Measurements from ENCODE around the gene ANAPC7. TPM values are rescaled to one million over a fixed set of nuclear protein-coding genes. Genes with fewer than 3 reads are reported as not detected.

Gene ANAPC7
- total RNA-seq, 1 donor from 2014 or later: 91.8 TPM

DNA sequence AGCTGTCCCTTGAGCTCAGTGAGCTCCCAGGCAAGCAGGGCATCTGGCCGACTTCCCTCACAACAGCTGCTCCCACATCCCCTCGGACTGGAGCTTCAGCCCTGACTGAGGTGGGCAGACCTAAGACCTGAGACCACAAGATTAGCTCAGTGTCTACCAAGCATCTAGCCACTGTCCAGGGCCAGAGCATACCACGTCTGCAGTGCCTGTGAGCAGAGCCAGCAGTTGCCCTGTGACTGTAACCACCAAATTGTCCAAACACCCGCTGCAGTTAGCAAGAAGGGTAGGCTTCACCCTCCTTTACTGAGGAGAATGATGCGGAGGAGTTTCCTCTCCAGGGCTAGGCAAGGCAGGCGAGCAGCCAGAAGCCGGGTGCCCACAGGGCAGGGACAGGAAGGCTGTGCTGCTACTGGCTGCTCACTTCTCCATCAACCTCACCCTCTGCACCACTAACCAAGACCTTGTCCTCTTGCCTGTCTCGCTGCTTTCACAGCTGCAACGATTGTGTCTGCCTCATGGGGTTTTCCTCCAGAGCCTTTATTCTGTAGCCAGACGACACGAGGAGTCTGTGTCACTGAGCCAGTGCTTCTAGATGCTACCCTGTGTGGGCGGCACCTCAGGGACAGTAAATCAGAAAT is 53.9 kb downstream of the ANAPC7 start:
- H3K27me3 Mint-ChIP-seq: no peaks in the 10 kb centered on the region
- H3K4me1 Mint-ChIP-seq (ENCODE audit: low read depth): peaks cover 4% of the 10 kb centered on the region
- no peaks in the 10 kb centered on the region for H3K9me3 Mint-ChIP-seq (ENCODE audit: low read depth)
- no peak overlapping the region for H3K4me3 Mint-ChIP-seq (ENCODE audit: low read depth)
- H3K27ac Mint-ChIP-seq: peak overlapping the region; percentile 79
- peaks cover 18% of the 10 kb centered on the region for H3K36me3 Mint-ChIP-seq (ENCODE audit: insufficient read depth)
- no peak for DNase-seq (ENCODE audit: low spot score, unreplicated experiment)
- TF ChIP-seq, protein P1, sequence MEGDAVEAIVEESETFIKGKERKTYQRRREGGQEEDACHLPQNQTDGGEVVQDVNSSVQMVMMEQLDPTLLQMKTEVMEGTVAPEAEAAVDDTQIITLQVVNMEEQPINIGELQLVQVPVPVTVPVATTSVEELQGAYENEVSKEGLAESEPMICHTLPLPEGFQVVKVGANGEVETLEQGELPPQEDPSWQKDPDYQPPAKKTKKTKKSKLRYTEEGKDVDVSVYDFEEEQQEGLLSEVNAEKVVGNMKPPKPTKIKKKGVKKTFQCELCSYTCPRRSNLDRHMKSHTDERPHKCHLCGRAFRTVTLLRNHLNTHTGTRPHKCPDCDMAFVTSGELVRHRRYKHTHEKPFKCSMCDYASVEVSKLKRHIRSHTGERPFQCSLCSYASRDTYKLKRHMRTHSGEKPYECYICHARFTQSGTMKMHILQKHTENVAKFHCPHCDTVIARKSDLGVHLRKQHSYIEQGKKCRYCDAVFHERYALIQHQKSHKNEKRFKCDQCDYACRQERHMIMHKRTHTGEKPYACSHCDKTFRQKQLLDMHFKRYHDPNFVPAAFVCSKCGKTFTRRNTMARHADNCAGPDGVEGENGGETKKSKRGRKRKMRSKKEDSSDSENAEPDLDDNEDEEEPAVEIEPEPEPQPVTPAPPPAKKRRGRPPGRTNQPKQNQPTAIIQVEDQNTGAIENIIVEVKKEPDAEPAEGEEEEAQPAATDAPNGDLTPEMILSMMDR (IDR thresholded peaks at IDR 0.05; ENCODE audit: unreplicated experiment): no peak

DNA sequence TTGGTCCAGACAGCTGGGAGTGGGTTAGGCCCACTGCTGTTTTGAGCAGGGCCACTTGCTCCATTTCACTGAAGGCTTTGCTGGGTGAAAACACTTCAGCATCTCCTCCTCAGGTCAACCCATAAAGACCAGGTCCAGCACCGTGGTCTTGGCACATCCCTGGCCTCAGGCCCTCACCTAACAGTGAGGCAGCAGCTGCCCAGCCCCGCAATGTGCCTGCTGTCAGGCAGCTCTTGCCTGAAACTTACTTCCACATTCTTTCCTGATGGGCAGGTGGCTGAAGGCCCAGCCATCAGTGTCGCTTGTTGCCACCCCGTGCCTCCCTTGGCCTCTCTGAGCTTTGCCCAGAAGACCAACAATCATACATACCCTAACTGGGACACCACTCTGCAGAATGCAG is 54.4 kb downstream of the ANAPC7 start:
- peaks cover 4% of the 10 kb centered on the region for H3K4me1 Mint-ChIP-seq (ENCODE audit: low read depth)
- H3K36me3 Mint-ChIP-seq (ENCODE audit: insufficient read depth): peaks cover 20% of the 10 kb centered on the region

DNA sequence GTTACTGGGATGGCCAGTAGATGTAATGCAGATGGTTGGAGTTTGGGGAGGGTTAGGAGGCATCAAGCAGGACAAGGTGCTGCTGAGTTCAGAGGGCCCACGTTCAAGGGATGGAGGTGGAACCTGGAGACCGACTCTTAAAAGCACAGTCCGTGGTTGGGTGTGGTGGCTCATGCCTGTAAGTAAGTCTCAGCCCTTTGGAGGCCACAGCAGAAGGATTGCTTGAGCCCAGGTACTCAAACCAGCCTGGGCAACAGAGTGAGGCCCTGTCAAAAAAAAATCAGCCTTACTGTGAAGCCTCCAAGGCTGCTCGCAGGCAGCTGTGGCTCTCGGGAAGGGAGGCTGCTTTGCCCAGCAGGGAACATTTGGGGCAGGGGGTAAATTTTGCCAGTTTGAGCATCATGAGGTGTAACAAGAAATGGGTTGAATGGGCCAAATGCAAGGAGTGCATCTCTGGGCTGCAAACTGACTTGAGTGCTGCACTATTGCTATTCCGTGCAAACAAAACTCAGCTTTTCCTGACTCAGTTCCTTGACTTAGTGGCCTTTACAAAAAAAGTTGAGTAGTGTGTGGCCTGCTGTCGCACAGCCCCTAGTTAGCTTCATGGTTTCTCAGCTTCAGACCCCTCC is 55.0 kb downstream of the ANAPC7 start:
- H3K4me1 Mint-ChIP-seq (ENCODE audit: low read depth): peaks cover 4% of the 10 kb centered on the region
- H3K27ac Mint-ChIP-seq: no peak overlapping the region
- H3K9me3 Mint-ChIP-seq (ENCODE audit: low read depth): no peaks in the 10 kb centered on the region
- peaks cover 25% of the 10 kb centered on the region for H3K36me3 Mint-ChIP-seq (ENCODE audit: insufficient read depth)
- H3K27me3 Mint-ChIP-seq: no peaks in the 10 kb centered on the region
- DNase-seq (ENCODE audit: low spot score, unreplicated experiment): no peak
- TF ChIP-seq, protein P1 (IDR thresholded peaks at IDR 0.05; ENCODE audit: unreplicated experiment): no peak
- H3K4me3 Mint-ChIP-seq (ENCODE audit: low read depth): no peak overlapping the region

More for the DNA sequence above, 54.4 kb downstream of the ANAPC7 start:
- Mint-ChIP-seq H3K4me3 (ENCODE audit: low read depth) (no peak overlapping the region), H3K9me3 (ENCODE audit: low read depth) (no peaks in the 10 kb centered on the region), H3K27me3 (no peaks in the 10 kb centered on the region), H3K27ac (peak overlapping the region; percentile 79)
- no peak for DNase-seq (ENCODE audit: low spot score, unreplicated experiment)
- TF ChIP-seq, protein P1 (IDR thresholded peaks at IDR 0.05; ENCODE audit: unreplicated experiment): no peak

DNA sequence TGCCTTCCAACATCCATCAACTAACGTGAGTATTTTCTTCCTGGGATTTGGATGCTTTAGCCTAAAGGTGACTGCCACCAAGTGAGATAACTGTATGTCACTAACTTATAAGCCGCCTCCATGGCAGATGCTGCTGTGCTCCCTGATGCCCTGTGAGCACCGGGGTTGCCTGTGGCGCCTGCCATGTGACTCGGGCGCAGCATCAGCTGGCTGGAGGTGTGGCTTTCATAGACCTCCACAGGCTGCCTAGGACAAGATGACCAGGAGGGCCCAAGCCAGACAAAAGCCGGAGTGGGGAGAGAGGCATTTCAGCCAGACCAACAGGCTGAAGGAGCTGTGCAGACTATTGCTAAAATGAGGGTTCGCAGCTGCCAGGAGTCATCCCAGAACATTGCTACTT is 55.7 kb downstream of the ANAPC7 start:
- Mint-ChIP-seq H3K27me3 (no peaks in the 10 kb centered on the region), H3K4me1 (ENCODE audit: low read depth) (peaks cover 4% of the 10 kb centered on the region), H3K9me3 (ENCODE audit: low read depth) (no peaks in the 10 kb centered on the region), H3K36me3 (ENCODE audit: insufficient read depth) (peaks cover 30% of the 10 kb centered on the region), H3K4me3 (ENCODE audit: low read depth) (no peak overlapping the region), H3K27ac (no peak overlapping the region)
- TF ChIP-seq, protein P1 (IDR thresholded peaks at IDR 0.05; ENCODE audit: unreplicated experiment): no peak
- no peak for DNase-seq (ENCODE audit: low spot score, unreplicated experiment)

DNA sequence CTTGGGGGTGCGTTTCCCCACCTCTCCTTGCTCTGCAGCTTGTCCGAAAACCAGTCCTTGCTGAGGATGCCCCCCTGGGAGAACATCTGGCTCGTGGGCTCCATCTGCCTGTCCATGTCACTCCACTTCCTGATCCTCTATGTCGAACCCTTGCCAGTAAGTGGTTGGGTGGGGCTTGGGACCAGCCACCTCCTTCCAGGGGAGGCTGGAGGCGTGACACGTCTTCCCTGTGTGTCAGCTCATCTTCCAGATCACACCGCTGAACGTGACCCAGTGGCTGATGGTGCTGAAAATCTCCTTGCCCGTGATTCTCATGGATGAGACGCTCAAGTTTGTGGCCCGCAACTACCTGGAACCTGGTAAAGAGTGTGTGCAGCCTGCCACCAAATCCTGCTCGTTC is 57.5 kb downstream of the ANAPC7 start:
- Mint-ChIP-seq H3K4me3 (ENCODE audit: low read depth) (no peak overlapping the region), H3K36me3 (ENCODE audit: insufficient read depth) (peaks cover 35% of the 10 kb centered on the region)

More for the DNA sequence above, 57.5 kb downstream of the ANAPC7 start:
- DNase-seq (ENCODE audit: low spot score, unreplicated experiment): no peak
- H3K27me3 Mint-ChIP-seq: no peaks in the 10 kb centered on the region
- no peak overlapping the region for H3K27ac Mint-ChIP-seq
- TF ChIP-seq, protein P1 (IDR thresholded peaks at IDR 0.05; ENCODE audit: unreplicated experiment): no peak
- peaks cover 4% of the 10 kb centered on the region for H3K4me1 Mint-ChIP-seq (ENCODE audit: low read depth)
- H3K9me3 Mint-ChIP-seq (ENCODE audit: low read depth): no peaks in the 10 kb centered on the region
